GM12878 (cell line): ENCODE data around the gene GFOD2.

ENCODE experiments used
- BRCA1 ChIP-seq: IDR thresholded peaks from 2 replicates; pipeline ENCODE4 v1.6.1; 2011; ENCODE audit warnings: low read depth, low read length, improper control_type of control experiment
- CHD2 ChIP-seq: IDR thresholded peaks from 2 replicates; pipeline ENCODE4 v1.6.1; 2011; ENCODE audit warnings: low read depth, low read length, improper control_type of control experiment, borderline replicate concordance
- CTCF ChIP-seq, 3 experiments: IDR thresholded peaks in 2 of 3; conservative IDR thresholded peaks in 1 of 3; 2 replicates each; pipeline ENCODE4 v1.5.1; 2011; ENCODE audit warnings: low read depth in 3 of 3, low read length in 3 of 3, mild to moderate bottlenecking in 3 of 3, control low read depth in 2 of 3, moderate library complexity in 2 of 3, inconsistent platforms in 1 of 3, mixed read lengths in 1 of 3; ENCODE audit not compliant: control insufficient read depth in 2 of 3, insufficient read depth in 1 of 3; ENCODE audit errors: extremely low read depth in 1 of 3
- EP300 ChIP-seq, 2 experiments: fragments of 150-350 bp in 1 of 2; IDR thresholded peaks; 2 replicates each; pipeline ENCODE4 v1.6.1; 2011 to 2012; ENCODE audit warnings: low read depth in 2 of 2, low read length in 2 of 2, borderline replicate concordance in 1 of 2, improper control_type of control experiment in 1 of 2, inconsistent platforms in 1 of 2; ENCODE audit not compliant: control insufficient read depth in 1 of 2
- GABPA ChIP-seq: IDR thresholded peaks from 2 replicates; pipeline ENCODE4 v1.6.1; 2014; ENCODE audit warnings: antibody characterized with exemption, low read depth, mild to moderate bottlenecking, inconsistent platforms
- LARP7 ChIP-seq: fragments of 450-650 bp; IDR thresholded peaks from 2 replicates; pipeline ENCODE4 v1.6.1; 2017; ENCODE audit warnings: mild to moderate bottlenecking
- MXI1 ChIP-seq: fragments of 150-350 bp; IDR thresholded peaks from 2 replicates; pipeline ENCODE4 v1.6.1; 2011; ENCODE audit warnings: low read depth, mild to moderate bottlenecking, inconsistent platforms, low read length, improper control_type of control experiment
- MYC ChIP-seq: IDR thresholded peaks from 2 replicates; pipeline ENCODE4 v1.6.1; 2011; ENCODE audit warnings: mild to moderate bottlenecking, low read length, moderate library complexity, inconsistent platforms; ENCODE audit not compliant: insufficient read depth, insufficient replicate concordance, insufficient read length, severe bottlenecking
- NRF1 ChIP-seq: conservative IDR thresholded peaks from 2 replicates; pipeline ENCODE4 v1.6.1; 2011; ENCODE audit warnings: mild to moderate bottlenecking, low read depth, low read length, improper control_type of control experiment
- TCF12 ChIP-seq: IDR thresholded peaks from 2 replicates; pipeline ENCODE4 v1.6.1; 2011; ENCODE audit warnings: low read depth, mild to moderate bottlenecking, low read length
- USF1 ChIP-seq: IDR thresholded peaks from 2 replicates; pipeline ENCODE4 v1.6.1; 2011; ENCODE audit warnings: borderline replicate concordance, low read depth, mild to moderate bottlenecking, moderate library complexity, mixed read lengths, low read length; ENCODE audit not compliant: insufficient read depth; ENCODE audit errors: extremely low read length

DNA sequence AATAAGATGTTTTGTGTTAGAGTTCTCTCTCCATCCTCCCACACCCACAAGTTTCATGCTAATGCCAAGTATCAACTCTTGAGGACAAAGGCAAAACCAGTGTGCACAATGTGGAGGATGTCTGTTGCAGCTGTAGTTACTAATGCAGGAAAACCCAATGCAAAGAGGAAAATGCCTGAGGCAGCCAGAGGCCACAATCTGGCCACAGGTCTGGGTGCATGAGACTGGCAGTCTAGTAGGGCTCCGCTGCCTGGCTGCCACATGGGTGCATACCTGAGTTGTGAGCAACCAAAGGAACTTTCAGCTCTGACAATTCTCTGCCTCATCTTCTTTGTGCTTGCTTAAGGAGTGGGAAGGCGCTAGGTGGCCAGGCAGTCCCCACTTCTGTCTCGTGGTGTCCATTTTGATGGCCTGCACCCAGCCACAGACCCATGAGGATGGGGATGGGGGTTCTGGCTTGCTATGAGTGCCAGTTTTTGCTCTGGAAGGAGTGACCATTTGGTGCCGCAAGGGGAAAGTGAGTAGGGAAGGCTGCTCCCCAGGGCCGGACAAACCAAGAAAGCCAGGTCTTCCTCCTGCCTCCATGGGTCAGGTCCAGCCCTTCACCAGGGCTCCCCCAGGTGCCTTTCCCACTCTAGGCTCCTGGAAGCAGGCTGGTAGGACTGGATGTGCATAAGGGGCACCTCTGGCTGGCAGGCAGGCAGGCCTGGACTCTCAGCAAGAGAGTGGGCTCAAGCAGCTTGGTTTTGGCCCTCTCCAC lies 4.2 kb upstream of the GFOD2 start:
- TF ChIP-seq MYC (no peak), CHD2 (no peak), LARP7 (no peak), BRCA1 (no peak), NRF1 (no peak), EP300 (IDR thresholded peaks at IDR 0.05; ENCODE audit: borderline replicate concordance in 1 of 2, control insufficient read depth in 1 of 2, low read depth in 2 of 2, low read length in 2 of 2) (no peak), CTCF (IDR thresholded peaks at IDR 0.05 in 2 of 3, conservative IDR thresholded peaks at IDR 0.05 in 1 of 3; ENCODE audit: control insufficient read depth in 2 of 3, extremely low read depth in 1 of 3, insufficient read depth in 1 of 3, low read depth in 3 of 3, low read length in 3 of 3) (no peak), TCF12 (no peak), GABPA (no peak), USF1 (no peak), MXI1 (no peak)
